GM18867 (cell line): Measurements from ENCODE around the gene RPL26.

Source experiments
- ATAC-seq: cut with Tn5 transposase; IDR thresholded peaks from one replicate; pipeline ENCODE4 v1.9.1; 2021; ENCODE audit warnings: mild to moderate bottlenecking, moderate library complexity; ENCODE audit not compliant: unreplicated experiment

The RPL26 gene

DNA sequence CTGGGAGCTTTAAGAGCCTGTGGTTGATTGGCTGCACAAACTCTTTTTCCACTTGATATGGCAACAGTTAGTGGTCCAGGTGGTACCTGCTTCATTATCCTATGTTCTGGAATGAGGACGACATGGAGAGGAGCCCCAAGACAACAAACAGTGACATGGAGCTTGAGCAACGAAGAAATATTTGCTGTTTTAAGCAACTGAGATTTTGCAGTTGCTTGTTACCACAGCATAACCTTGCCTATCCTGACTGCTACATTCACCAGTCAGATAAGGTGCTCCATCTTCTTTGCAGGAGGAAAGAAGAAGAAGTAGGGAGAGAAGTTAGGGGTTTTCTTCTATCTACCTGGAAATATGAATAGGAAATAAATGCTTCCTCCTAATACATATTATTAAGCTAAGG lies 50.9 kb downstream of the RPL26 start:
- ATAC-seq = no peak
